ENCODE measurements around the gene TUBGCP2.
"Not testable (repeated sequence)": the region's sequence is repeated elsewhere in the genome, so short reads cannot be mapped to it uniquely, and the experiment has no call there.

The TUBGCP2 gene

GRCh38 chr10:133236401-133237240 is 72.1 kb downstream of the TUBGCP2 start:
- TF ChIP-seq CTCF (conservative IDR thresholded peaks at IDR 0.05; ENCODE audit: low read depth): no peak
- no peak for DNase-seq (ENCODE audit: low spot score)
- no peak overlapping the region for H3K27ac ChIP-seq
- CTCF ChIA-PET: interaction anchor here (0.6 kb wide), 1 partner anchor 183 kb away, joined by 3 read pairs; no protein-coding TSS in a partner anchor
- POLR2A ChIA-PET (ENCODE audit: low non-redundant PET): no interaction called here

- CTCF ChIA-PET: interaction anchor here (0.5 kb wide), 1 partner anchor 11 kb away, joined by 5 read pairs; no protein-coding TSS in a partner anchor
Observed at GRCh38 chr10:133235932-133236331, 72.7 kb downstream of the TUBGCP2 start.

GRCh38 chr10:133235265-133235855 is 73.3 kb downstream of the TUBGCP2 start:
- no peak for DNase-seq (ENCODE audit: low spot score)
- ChIA-PET POLR2A (ENCODE audit: low non-redundant PET) (no interaction called here), CTCF (interaction anchor here (0.5 kb wide), 1 partner anchor 12 kb away, joined by 5 read pairs; no protein-coding TSS in a partner anchor)
- TF ChIP-seq CTCF (conservative IDR thresholded peaks at IDR 0.05; ENCODE audit: low read depth): no peak
- no peak overlapping the region for H3K27ac ChIP-seq

More at GRCh38 chr10:133235932-133236331, 72.7 kb downstream of the TUBGCP2 start:
- no peak overlapping the region for H3K27ac ChIP-seq
- TF ChIP-seq CTCF (conservative IDR thresholded peaks at IDR 0.05; ENCODE audit: low read depth): no peak
- POLR2A ChIA-PET (ENCODE audit: low non-redundant PET): no interaction called here
- DNase-seq (ENCODE audit: low spot score): no peak

- POLR2A ChIA-PET (ENCODE audit: low non-redundant PET): interaction anchor here (0.6 kb wide), 1 partner anchor 59 kb away, joined by 3 read pairs; no protein-coding TSS in a partner anchor
- H3K27ac ChIP-seq; CTCF ChIA-PET; DNase-seq (ENCODE audit: low spot score): not testable (repeated sequence)
Observed at GRCh38 chr10:133234796-133235195, 73.9 kb downstream of the TUBGCP2 start.

DNA sequence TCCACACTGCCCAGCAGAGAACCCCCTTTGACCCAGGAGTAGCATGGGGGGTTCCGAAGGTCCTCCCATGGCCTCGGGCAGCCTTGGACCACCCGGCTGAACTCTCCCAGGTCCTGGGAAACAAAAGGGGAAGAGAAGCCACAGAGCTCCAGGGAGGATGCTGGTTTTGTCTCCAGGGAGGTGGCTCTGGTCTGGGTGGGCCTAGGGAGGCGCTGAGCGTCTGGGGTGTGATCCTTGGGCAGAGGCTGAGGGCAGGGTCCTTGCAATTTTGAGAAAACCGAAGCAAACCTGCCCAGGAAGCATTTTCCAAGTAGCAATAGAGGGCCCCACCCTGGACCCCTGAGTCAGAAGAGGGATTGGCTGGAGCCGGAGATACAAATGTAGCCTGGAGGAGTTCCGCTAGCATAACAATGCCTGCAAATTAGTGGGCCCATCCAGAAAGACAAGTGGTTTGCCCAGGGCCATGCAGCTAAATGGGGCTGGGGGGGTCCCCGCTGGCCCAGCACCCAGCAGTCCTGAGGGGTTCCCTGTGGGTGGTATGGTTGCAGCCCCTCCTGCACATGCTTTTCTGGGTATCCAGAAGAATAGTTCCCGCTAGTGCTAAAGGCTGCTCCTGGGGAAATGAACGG is 76.6 kb downstream of the TUBGCP2 start:
- no peak for DNase-seq (ENCODE audit: low spot score)
- CTCF ChIA-PET: no interaction called here
- TF ChIP-seq CTCF (conservative IDR thresholded peaks at IDR 0.05; ENCODE audit: low read depth): no peak
- POLR2A ChIA-PET (ENCODE audit: low non-redundant PET): no interaction called here
- H3K27ac ChIP-seq: no peak overlapping the region

GRCh38 chr10:133231244-133231945 is 77.3 kb downstream of the TUBGCP2 start:
- ChIA-PET POLR2A (ENCODE audit: low non-redundant PET) (no interaction called here), CTCF (no interaction called here)
- no peak overlapping the region for H3K27ac ChIP-seq
- DNase-seq (ENCODE audit: low spot score): no peak
- no peak for TF ChIP-seq CTCF (conservative IDR thresholded peaks at IDR 0.05; ENCODE audit: low read depth)
